K562 (cell line): ENCODE data around the gene FDX2. TPM values are rescaled to one million over a fixed set of nuclear protein-coding genes. Genes with fewer than 3 reads are reported as not detected.

ENCODE experiments used
- AFF4 ChIP-seq: sonication (generic); formaldehyde crosslinking; IDR thresholded peaks from 2 replicates; pipeline ENCODE4 v1.8.0; 2023; ENCODE audit warnings: mild to moderate bottlenecking, missing genetic modification reagents
- ATF3 ChIP-seq, 2 experiments: fragments of 450-650 bp in 1 of 2; sonication (generic) in 1 of 2; formaldehyde crosslinking in 1 of 2; IDR thresholded peaks in 1 of 2; conservative IDR thresholded peaks in 1 of 2; 2 replicates each; pipeline versions ENCODE4 v1.6.1 to v1.8.1; 2016 to 2023; ENCODE audit warnings: mild to moderate bottlenecking in 2 of 2, moderate library complexity in 2 of 2, inconsistent platforms in 1 of 2, missing genetic modification reagents in 1 of 2
- DEAF1 ChIP-seq: fragments of 450-650 bp; formaldehyde crosslinking; IDR thresholded peaks from 2 replicates; pipeline ENCODE4 v1.4.0; 2020; ENCODE audit warnings: mild to moderate bottlenecking, moderate library complexity
- EHMT2 ChIP-seq: fragments of 450-650 bp; IDR thresholded peaks from 2 replicates; pipeline ENCODE4 v1.6.1; 2018; ENCODE audit warnings: antibody characterized with exemption
- GABPB1 ChIP-seq: sonication (generic); formaldehyde crosslinking; IDR thresholded peaks from 2 replicates; pipeline ENCODE4 v1.8.0; 2022; ENCODE audit warnings: mild to moderate bottlenecking, missing genetic modification reagents
- GATAD2B ChIP-seq: fragments of 450-650 bp; IDR thresholded peaks from 2 replicates; pipeline ENCODE4 v1.6.1; 2017; ENCODE audit warnings: mild to moderate bottlenecking, borderline replicate concordance
- L3MBTL2 ChIP-seq: fragments of 450-650 bp; IDR thresholded peaks from 2 replicates; pipeline ENCODE4 v1.6.1; 2016; ENCODE audit warnings: mild to moderate bottlenecking, moderate library complexity
- MITF ChIP-seq: IDR thresholded peaks from 2 replicates; pipeline ENCODE4 v1.6.1; 2014; ENCODE audit warnings: antibody characterized with exemption
- ZBTB11 ChIP-seq, 3 experiments: fragments of 200-800 bp in 1 of 3; fragments of 250-450 bp in 1 of 3; fragments of 450-650 bp in 1 of 3; sonication (Bioruptor Pico) in 1 of 3; sonication (Bioruptor generic) in 1 of 3; formaldehyde crosslinking in 1 of 3; IDR thresholded peaks; 2 replicates each; pipeline versions ENCODE4 v1.6.1 to v1.8.0; 2016 to 2022; ENCODE audit warnings: mild to moderate bottlenecking in 2 of 3, missing genetic modification characterization in 2 of 3, missing compliant biosample characterization in 1 of 3, moderate library complexity in 1 of 3
- ZFP36 ChIP-seq: fragments of 150-350 bp; IDR thresholded peaks from 2 replicates; pipeline ENCODE4 v1.6.1; 2018; ENCODE audit warnings: low read length, low read depth; ENCODE audit not compliant: partially characterized antibody
- ZNF347 ChIP-seq: fragments of 450-650 bp; formaldehyde crosslinking; IDR thresholded peaks from 2 replicates; pipeline ENCODE4 v1.4.0; 2020; ENCODE audit warnings: low read depth, mild to moderate bottlenecking, moderate library complexity
- polyA plus RNA-seq, 8 experiments: library from polyadenylated mRNA; depleted of rRNA in 4 of 8; stranded (reverse) in 5 of 8; unstranded in 3 of 8; fragments of >200 nt; fragmentation: Nextera tagmentation in 2 of 8; fragmentation: Illumina TruSeq in 1 of 8; extraction: Ambion mirVana in 2 of 8; extraction: Trizol in 1 of 8; gene quantifications; 2 replicates each; pipeline versions ENCODE4 v1.2.1 to v1.2.3, GENCODE V29; 2011 to 2014; ENCODE audit warnings: inconsistent platforms in 1 of 8, missing spikeins in 1 of 8
- total RNA-seq, 7 experiments: library from RNA; depleted of rRNA in 6 of 7; stranded (reverse); fragments of >200 nt in 6 of 7; fragmentation: Illumina TruSeq in 2 of 7; extraction: Trizol in 2 of 7; gene quantifications; 2 replicates each; pipeline versions ENCODE4 v1.2.1 to v1.2.3, GENCODE V29; 2011 to 2021; ENCODE audit warnings: low replicate concordance in 1 of 7

Gene FDX2
- total and polyA plus RNA-seq, 9 of the 15 experiments (the other 6 are each of a cell fraction or from before 2014, with no cell fraction given) = 2.5 to 49.8 (median 29.7) TPM

- TF ChIP-seq ZBTB11 (CRISPR knock-in tag; IDR thresholded peaks at IDR 0.05) (no peak), ATF3 (IDR thresholded peaks at IDR 0.05) (peak; percentile 19; the same call in 1 of the 2 replicates), ATF3 (CRISPR knock-in tag; conservative IDR thresholded peaks at IDR 0.05) (no peak), GATAD2B (no peak), EHMT2 (no peak), ZFP36 (no peak), GABPB1 (no peak), L3MBTL2 (no peak), DEAF1 (no peak), AFF4 (CRISPR knock-in tag) (no peak), ZNF347 (no peak), MITF (no peak)
Measured at GRCh38 chr19:10352764-10353671, 37.2 kb upstream of the FDX2 start (continued).
